ENCODE data around the gene GNAI3. TPM values are rescaled to one million over a fixed set of nuclear protein-coding genes. Genes with fewer than 3 reads are reported as not detected.

The GNAI3 gene
- total RNA-seq, 1 experiment from 2014 or later = 10.0 TPM

- Histone ChIP-seq H3K4me2 (no peak overlapping the region), H2AFZ (no peak overlapping the region), H3K36me3 (ENCODE audit: low read depth) (peaks cover 26% of the 10 kb centered on the region), H3K4me1 (replicated peaks; ENCODE audit: insufficient read depth) (no peaks in the 10 kb centered on the region), H3F3A (ENCODE audit: insufficient read depth, low read depth) (no peaks in the 10 kb centered on the region), H3K79me2 (ENCODE audit: low read depth) (no peaks in the 10 kb centered on the region), H3K4me3 (no peak overlapping the region), H3K9me2 (ENCODE audit: insufficient read depth) (no peaks in the 10 kb centered on the region), H3K27ac (no peak overlapping the region), H3K27me3 (ENCODE audit: insufficient read depth, low read depth) (no peaks in the 10 kb centered on the region), H4K20me1 (ENCODE audit: insufficient read depth) (0 out of 2 replicates have a peak, but pooled peaks cover 6% of the 10 kb centered on the region), H3K9me3 (ENCODE audit: insufficient read depth, low read depth) (no peaks in the 10 kb centered on the region)
- BruUV-seq (replicated peaks) = no TSS peak
- intact Hi-C loops (cut with micrococcal nuclease; ENCODE audit: unreplicated experiment) = no loop called here
- TF ChIP-seq EZH2 (IDR thresholded peaks at IDR 0.05; ENCODE audit: low read depth) (no peak), CTCF (conservative IDR thresholded peaks at IDR 0.05) (peak; percentile 53; the same call in 1 of the 2 replicates)
- ChIA-PET POLR2A (ENCODE audit: unreplicated experiment) (no interaction called here), CTCF (no interaction called here)
- DNase-seq = peak in 1 of 2 experiments; percentile 30
Measured at GRCh38 chr1:109598655-109599054, 50.2 kb downstream of the GNAI3 start.

GRCh38 chr1:109603229-109603628 lies 54.8 kb downstream of the GNAI3 start:
- intact Hi-C loops (cut with micrococcal nuclease; ENCODE audit: unreplicated experiment) = no loop called here
- H3K9me3 ChIP-seq (ENCODE audit: insufficient read depth, low read depth) = no peaks in the 10 kb centered on the region
- no peak overlapping the region for H3K27ac ChIP-seq
- DNase-seq = no peak
- H3K4me1 ChIP-seq (replicated peaks; ENCODE audit: insufficient read depth) = no peaks in the 10 kb centered on the region
- ChIA-PET POLR2A (ENCODE audit: unreplicated experiment) (no interaction called here), CTCF (no interaction called here)
- TF ChIP-seq CTCF (conservative IDR thresholded peaks at IDR 0.05) (no peak), EZH2 (IDR thresholded peaks at IDR 0.05; ENCODE audit: low read depth) (no peak)
- H3K9me2 ChIP-seq (ENCODE audit: insufficient read depth) = no peaks in the 10 kb centered on the region
- H2AFZ ChIP-seq = no peak overlapping the region
- BruUV-seq (replicated peaks) = no TSS peak
- H3K4me2 ChIP-seq = no peak overlapping the region
- no peak overlapping the region for H3K4me3 ChIP-seq
- peaks cover 4% of the 10 kb centered on the region; the same call in 1 of the 2 replicates for H3F3A ChIP-seq (ENCODE audit: insufficient read depth, low read depth)
- H3K79me2 ChIP-seq (ENCODE audit: low read depth) = no peaks in the 10 kb centered on the region
- no peaks in the 10 kb centered on the region for H4K20me1 ChIP-seq (ENCODE audit: insufficient read depth)
- H3K27me3 ChIP-seq (ENCODE audit: insufficient read depth, low read depth) = no peaks in the 10 kb centered on the region
- peaks cover 7% of the 10 kb centered on the region; the same call in 1 of the 2 replicates for H3K36me3 ChIP-seq (ENCODE audit: low read depth)

GRCh38 chr1:109605381-109605780 lies 57.0 kb downstream of the GNAI3 start:
- POLR2A ChIA-PET (ENCODE audit: unreplicated experiment) = no interaction called here
- CTCF ChIA-PET = no interaction called here
- Histone ChIP-seq H3K4me3 (no peak overlapping the region), H3K4me2 (no peak overlapping the region), H2AFZ (no peak overlapping the region), H3K9me2 (ENCODE audit: insufficient read depth) (no peaks in the 10 kb centered on the region), H3F3A (ENCODE audit: insufficient read depth, low read depth) (peaks cover 9% of the 10 kb centered on the region; the same call in 1 of the 2 replicates), H3K9me3 (ENCODE audit: insufficient read depth, low read depth) (no peaks in the 10 kb centered on the region), H3K79me2 (ENCODE audit: low read depth) (no peaks in the 10 kb centered on the region), H3K4me1 (replicated peaks; ENCODE audit: insufficient read depth) (peaks cover 1% of the 10 kb centered on the region), H3K27me3 (ENCODE audit: insufficient read depth, low read depth) (no peaks in the 10 kb centered on the region), H3K27ac (no peak overlapping the region), H4K20me1 (ENCODE audit: insufficient read depth) (no peaks in the 10 kb centered on the region), H3K36me3 (ENCODE audit: low read depth) (no peaks in the 10 kb centered on the region)
- intact Hi-C loops (cut with micrococcal nuclease; ENCODE audit: unreplicated experiment) = no loop called here
- no peak for TF ChIP-seq EZH2 (IDR thresholded peaks at IDR 0.05; ENCODE audit: low read depth)
- TF ChIP-seq CTCF (conservative IDR thresholded peaks at IDR 0.05) = no peak
- no peak for DNase-seq
- no TSS peak for BruUV-seq (replicated peaks)

Data from PC-9 (cell line).